Natural killer cell (primary cell): ENCODE data around the gene WWC1. TPM values are rescaled to one million over a fixed set of nuclear protein-coding genes. Genes with fewer than 3 reads are reported as not detected.
"Not testable (repeated sequence)": the region's sequence is repeated elsewhere in the genome, so short reads cannot be mapped to it uniquely, and the experiment has no call there.

Source experiments
- ATAC-seq, 3 donors: fragments of 150-1000 bp in 2 of 3; fragments of 200-7000 bp in 1 of 3; cut with Tn5 transposase; 1 replicate in 1 of 3; 2 replicates in 2 of 3; pipeline ENCODE4 v1.10.0; 2021; ENCODE audit warnings: mild to moderate bottlenecking in 2 of 3, moderate library complexity in 2 of 3
- DNase-seq, 2 donors: peaks; one replicate each; pipeline versions ENCODE4 v3.0.0 to v3.0.0-alpha.2; 2013 to 2021; ENCODE audit warnings: mixed read lengths in 1 of 2
- H3K27ac ChIP-seq: one replicate; pipeline ENCODE4 v1.5.1; 2013; ENCODE audit warnings: mild to moderate bottlenecking, low read length
- H3K27me3 ChIP-seq: one replicate; pipeline ENCODE4 v1.6.1; 2013; ENCODE audit warnings: low read length; ENCODE audit not compliant: control insufficient read depth, insufficient read depth
- H3K36me3 ChIP-seq: one replicate; pipeline ENCODE4 v1.6.1; 2013; ENCODE audit warnings: low read length; ENCODE audit not compliant: control insufficient read depth, insufficient read depth
- H3K4me1 ChIP-seq: one replicate; pipeline ENCODE4 v1.6.1; 2013; ENCODE audit warnings: low read length; ENCODE audit not compliant: control insufficient read depth, insufficient read depth
- H3K4me3 ChIP-seq: one replicate; pipeline ENCODE4 v1.5.1; 2013; ENCODE audit warnings: low read length
- H3K9me3 ChIP-seq: one replicate; pipeline ENCODE4 v1.6.1; 2013; ENCODE audit warnings: low read length; ENCODE audit not compliant: control insufficient read depth, insufficient read depth
- H3K27ac Mint-ChIP-seq, 2 donors: one replicate each; pipeline ENCODE4 v1.8.0; 2022; ENCODE audit warnings: mild to moderate bottlenecking in 2 of 2, mixed read lengths in 2 of 2, moderate library complexity in 1 of 2
- H3K27me3 Mint-ChIP-seq, 2 donors: one replicate each; pipeline ENCODE4 v1.8.0; 2022; ENCODE audit warnings: low read depth in 2 of 2, mixed read lengths in 2 of 2
- H3K36me3 Mint-ChIP-seq: one replicate; pipeline ENCODE4 v1.8.0; 2022; ENCODE audit warnings: mixed read lengths
- H3K4me1 Mint-ChIP-seq, 2 donors: one replicate each; pipeline ENCODE4 v1.8.0; 2022; ENCODE audit warnings: mixed read lengths in 2 of 2
- H3K4me3 Mint-ChIP-seq: one replicate; pipeline ENCODE4 v1.8.0; 2022; ENCODE audit warnings: mild to moderate bottlenecking, moderate library complexity, mixed read lengths
- H3K9me3 Mint-ChIP-seq, 2 donors: one replicate each; pipeline ENCODE4 v1.8.0; 2022; ENCODE audit warnings: mixed read lengths in 2 of 2
- WGBS: methylation state at CpG from one replicate; pipeline ENCODE4 v1.1.7; 2013; ENCODE audit warnings: missing lambda C conversion rate; ENCODE audit not compliant: insufficient coverage; 5-methylcytosine and 5-hydroxymethylcytosine counted together
- intact Hi-C: fragments of 100-400 bp; cut with micrococcal nuclease; formaldehyde crosslinking; loops from one replicate; pipeline ENCODE4 v1.14.2; 2022
- total RNA-seq, 4 donors: library from RNA; stranded (reverse); fragments of 120-200 nt in 1 of 4; gene quantifications; one replicate each; pipeline versions ENCODE4 v1.2.3 to v1.2.4, GENCODE V29; 2013 to 2022
- TF ChIP-seq, protein P1 (sequence below): fragments of 200-600 bp; IDR thresholded peaks from one replicate; pipeline ENCODE4 v1.8.0; 2022; ENCODE audit warnings: antibody characterized with exemption

Gene WWC1
- total RNA-seq, 3 donors from 2014 or later (not counting 1 experiment from before 2014, with no cell fraction given), result 0.42 to 0.66 (median 0.53) TPM

DNA sequence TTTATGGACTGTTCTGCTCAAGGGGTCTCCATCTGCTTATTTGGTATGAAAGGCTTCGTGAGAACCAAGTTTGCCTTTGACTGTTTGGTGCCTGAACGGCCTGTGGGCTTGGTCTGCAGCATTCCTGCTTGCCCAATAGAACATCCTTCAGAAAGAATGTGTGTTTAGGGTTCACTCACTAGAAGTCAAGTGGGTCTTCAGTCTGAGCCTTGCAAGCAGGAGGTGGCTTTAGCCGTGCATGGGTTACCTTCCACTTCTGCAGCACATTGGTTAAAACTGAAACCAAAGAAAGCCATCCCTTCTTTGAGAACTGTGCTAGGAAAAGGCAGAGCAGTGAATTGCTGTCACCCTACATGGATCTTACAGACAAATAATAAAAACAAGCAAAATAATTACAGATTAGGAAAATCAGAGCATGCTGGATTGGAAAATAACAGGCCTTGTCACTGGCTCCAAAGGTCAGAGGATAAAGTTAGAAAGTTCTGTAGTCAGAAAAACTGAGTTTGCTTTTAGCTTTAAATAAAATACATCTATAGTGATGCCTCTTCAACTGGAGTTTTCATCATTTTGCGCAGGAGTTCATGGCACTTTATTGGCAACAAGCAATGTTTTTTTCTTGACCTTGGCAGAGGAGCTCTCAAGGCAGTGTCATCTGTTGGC lies 16.6 kb downstream of the WWC1 start:
- ATAC-seq (no peak), DNase-seq (no peak)
- Mint-ChIP-seq H3K27ac (no peak overlapping the region), H3K27me3 (peaks cover 7 to 18% of the 10 kb centered on the region in 2 donors), H3K36me3 (no peaks in the 10 kb centered on the region), H3K9me3 (no peaks in the 10 kb centered on the region), H3K4me1 (no peaks in the 10 kb centered on the region), H3K4me3 (no peak overlapping the region)
- no peaks in the 10 kb centered on the region for H3K27me3 ChIP-seq
- H3K9me3 ChIP-seq, result no peaks in the 10 kb centered on the region
- no peak overlapping the region for H3K4me3 ChIP-seq
- 83% methylated on average over 4 of the region's 4 CpGs for WGBS
- no peak overlapping the region for H3K27ac ChIP-seq
- H3K36me3 ChIP-seq, result no peaks in the 10 kb centered on the region
- intact Hi-C loops, result no loop called here
- no peaks in the 10 kb centered on the region for H3K4me1 ChIP-seq
- TF ChIP-seq, protein P1, sequence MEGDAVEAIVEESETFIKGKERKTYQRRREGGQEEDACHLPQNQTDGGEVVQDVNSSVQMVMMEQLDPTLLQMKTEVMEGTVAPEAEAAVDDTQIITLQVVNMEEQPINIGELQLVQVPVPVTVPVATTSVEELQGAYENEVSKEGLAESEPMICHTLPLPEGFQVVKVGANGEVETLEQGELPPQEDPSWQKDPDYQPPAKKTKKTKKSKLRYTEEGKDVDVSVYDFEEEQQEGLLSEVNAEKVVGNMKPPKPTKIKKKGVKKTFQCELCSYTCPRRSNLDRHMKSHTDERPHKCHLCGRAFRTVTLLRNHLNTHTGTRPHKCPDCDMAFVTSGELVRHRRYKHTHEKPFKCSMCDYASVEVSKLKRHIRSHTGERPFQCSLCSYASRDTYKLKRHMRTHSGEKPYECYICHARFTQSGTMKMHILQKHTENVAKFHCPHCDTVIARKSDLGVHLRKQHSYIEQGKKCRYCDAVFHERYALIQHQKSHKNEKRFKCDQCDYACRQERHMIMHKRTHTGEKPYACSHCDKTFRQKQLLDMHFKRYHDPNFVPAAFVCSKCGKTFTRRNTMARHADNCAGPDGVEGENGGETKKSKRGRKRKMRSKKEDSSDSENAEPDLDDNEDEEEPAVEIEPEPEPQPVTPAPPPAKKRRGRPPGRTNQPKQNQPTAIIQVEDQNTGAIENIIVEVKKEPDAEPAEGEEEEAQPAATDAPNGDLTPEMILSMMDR, result no peak

GRCh38 chr5:168308976-168309598 lies 17.6 kb downstream of the WWC1 start:
- Mint-ChIP-seq H3K27me3 (peaks cover 7 to 18% of the 10 kb centered on the region in 2 donors), H3K4me3 (no peak overlapping the region), H3K36me3 (no peaks in the 10 kb centered on the region), H3K4me1 (no peaks in the 10 kb centered on the region), H3K9me3 (no peaks in the 10 kb centered on the region), H3K27ac (no peak overlapping the region)
- Histone ChIP-seq H3K27me3 (no peaks in the 10 kb centered on the region), H3K36me3 (no peaks in the 10 kb centered on the region), H3K4me3 (no peak overlapping the region), H3K9me3 (no peaks in the 10 kb centered on the region), H3K4me1 (no peaks in the 10 kb centered on the region), H3K27ac (no peak overlapping the region)
- intact Hi-C loops, result no loop called here
- TF ChIP-seq, protein P1, result no peak
- ATAC-seq, result no peak
- DNase-seq, result no peak
- WGBS, result 88% methylated on average over 6 of the region's 6 CpGs

- DNase-seq, H3K27me3 ChIP-seq, H3K4me1 Mint-ChIP-seq, H3K27ac Mint-ChIP-seq, ATAC-seq, H3K4me1 ChIP-seq, H3K27ac ChIP-seq, H3K36me3 ChIP-seq, H3K9me3 ChIP-seq, H3K4me3 ChIP-seq, H3K36me3 Mint-ChIP-seq, intact Hi-C loops, H3K4me3 Mint-ChIP-seq, H3K9me3 Mint-ChIP-seq: not testable (repeated sequence)
- H3K27me3 Mint-ChIP-seq, result peaks cover 6 to 18% of the 10 kb centered on the region in 2 donors
- 94% methylated on average over 2 of the region's 3 CpGs for WGBS
Observed at GRCh38 chr5:168310541-168310940, 19.1 kb downstream of the WWC1 start.

GRCh38 chr5:168311061-168311566 lies 19.7 kb downstream of the WWC1 start:
- Mint-ChIP-seq H3K4me3 (no peak overlapping the region), H3K27ac (no peak overlapping the region), H3K36me3 (no peaks in the 10 kb centered on the region), H3K9me3 (no peaks in the 10 kb centered on the region), H3K4me1 (no peaks in the 10 kb centered on the region), H3K27me3 (peaks cover 0 to 18% of the 10 kb centered on the region in 2 donors)
- no peaks in the 10 kb centered on the region for H3K27me3 ChIP-seq
- intact Hi-C loops, result no loop called here
- DNase-seq (no peak), ATAC-seq (no peak)
- TF ChIP-seq, protein P1, result no peak
- 89% methylated on average over 6 of the region's 6 CpGs for WGBS
- H3K4me1 ChIP-seq, result no peaks in the 10 kb centered on the region
- no peak overlapping the region for H3K4me3 ChIP-seq
- no peak overlapping the region for H3K27ac ChIP-seq
- no peaks in the 10 kb centered on the region for H3K36me3 ChIP-seq
- H3K9me3 ChIP-seq, result no peaks in the 10 kb centered on the region
